SK-N-SH (cell line): ENCODE data around the gene ATP5F1E. TPM values are rescaled to one million over a fixed set of nuclear protein-coding genes. Genes with fewer than 3 reads are reported as not detected.
"Not testable (repeated sequence)": the region's sequence is repeated elsewhere in the genome, so short reads cannot be mapped to it uniquely, and the experiment has no call there.

ENCODE experiments used
- CTCF ChIA-PET: fragments of 300-600, 350-600 bp; formaldehyde crosslinking; extraction: SDS; loops from one replicate; lab custom pipeline; 2021; lab: Yijun Ruan, JAX
- POLR2A ChIA-PET: fragments of 350-600 bp; sonication (Branson Sonifier 250); formaldehyde crosslinking; extraction: SDS; loops from one replicate; lab custom pipeline; 2020; ENCODE audit warnings: antibody characterized with exemption, inconsistent platforms; lab: Yijun Ruan, JAX
- DNase-seq: peaks from one replicate; pipeline ENCODE4 v3.0.0; 2012
- H2AFZ ChIP-seq: fragments of 200-600 bp; sonication (generic); 2 replicates; pipeline ENCODE4 v1.8.1; 2016; ENCODE audit warnings: antibody characterized with exemption, mild to moderate bottlenecking, low read depth
- H3F3A ChIP-seq: fragments of 200-600 bp; sonication (generic); replicated peaks from 2 replicates; pipeline ENCODE3; 2016; ENCODE audit warnings: antibody characterized with exemption, mild to moderate bottlenecking; ENCODE audit not compliant: insufficient read depth
- H3K27ac ChIP-seq, 2 experiments: fragments of 200-500 bp in 1 of 2; fragments of 200-600 bp in 1 of 2; sonication (Bioruptor generic) in 1 of 2; sonication (generic), shearing (Covaris generic) in 1 of 2; 2 replicates each; pipeline versions ENCODE4 v1.5.1 to v1.6.1; 2014 to 2016; ENCODE audit warnings: low read depth in 2 of 2, inconsistent platforms in 1 of 2, low read length in 1 of 2, mild to moderate bottlenecking in 1 of 2, mixed read lengths in 1 of 2
- H3K27me3 ChIP-seq: fragments of 200-600 bp; sonication (generic), shearing (Covaris generic); 2 replicates; pipeline ENCODE4 v1.6.1; 2016; ENCODE audit warnings: mixed run types; ENCODE audit not compliant: insufficient read depth
- H3K36me3 ChIP-seq, 2 experiments: fragments of 200-500 bp in 1 of 2; fragments of 200-600 bp in 1 of 2; sonication (Bioruptor generic) in 1 of 2; sonication (generic) in 1 of 2; replicated peaks in 1 of 2; 2 replicates each; pipeline versions ENCODE3 to v1.5.1; 2014 to 2016; ENCODE audit warnings: low read length in 1 of 2, mild to moderate bottlenecking in 1 of 2; ENCODE audit not compliant: insufficient read depth in 2 of 2, control insufficient read depth in 1 of 2
- H3K4me1 ChIP-seq, 2 experiments: fragments of 200-500 bp in 1 of 2; fragments of 200-600 bp in 1 of 2; sonication (Bioruptor generic) in 1 of 2; sonication (generic), shearing (Covaris generic) in 1 of 2; 2 replicates each; pipeline versions ENCODE4 v1.5.1 to v1.6.1; 2014 to 2016; ENCODE audit warnings: low read depth in 1 of 2, low read length in 1 of 2, mixed run types in 1 of 2; ENCODE audit not compliant: insufficient read depth in 2 of 2, control insufficient read depth in 1 of 2
- H3K4me2 ChIP-seq: fragments of 200-600 bp; sonication (generic), shearing (Covaris generic); 2 replicates; pipeline ENCODE4 v1.6.1; 2017; ENCODE audit warnings: mixed run types
- H3K4me3 ChIP-seq, 2 experiments: fragments of 200-500 bp in 1 of 2; fragments of 200-600 bp in 1 of 2; sonication (Bioruptor generic) in 1 of 2; sonication (generic), shearing (Covaris generic) in 1 of 2; 2 replicates each; pipeline versions ENCODE4 v1.5.1 to v1.8.1; 2014 to 2016; ENCODE audit warnings: low read depth in 2 of 2, inconsistent platforms in 1 of 2, low read length in 1 of 2, mild to moderate bottlenecking in 1 of 2, mixed read lengths in 1 of 2, moderate library complexity in 1 of 2
- H3K79me2 ChIP-seq: fragments of 200-600 bp; sonication (generic); 2 replicates; pipeline ENCODE4 v1.8.1; 2017; ENCODE audit warnings: mild to moderate bottlenecking; ENCODE audit not compliant: insufficient read depth
- H3K9ac ChIP-seq: fragments of 200-600 bp; sonication (generic); 2 replicates; pipeline ENCODE4 v1.6.1; 2017; ENCODE audit warnings: mixed run types
- H3K9me2 ChIP-seq: fragments of 200-600 bp; sonication (generic); 2 replicates; pipeline ENCODE4 v1.6.1; 2017; ENCODE audit warnings: mixed run types
- H3K9me3 ChIP-seq: fragments of 200-600 bp; sonication (generic); 2 replicates; pipeline ENCODE4 v1.6.1; 2017; ENCODE audit warnings: mixed run types, mild to moderate bottlenecking, moderate library complexity
- H4K20me1 ChIP-seq: fragments of 200-600 bp; sonication (generic); 2 replicates; pipeline ENCODE4 v1.6.1; 2017; ENCODE audit warnings: mild to moderate bottlenecking, mixed run types; ENCODE audit not compliant: insufficient read depth
- ELF1 ChIP-seq: IDR thresholded peaks from 2 replicates; pipeline ENCODE4 v1.4.0; 2012
- FOXM1 ChIP-seq: IDR thresholded peaks from 2 replicates; pipeline ENCODE4 v1.4.0; 2012; ENCODE audit warnings: low read depth, mild to moderate bottlenecking
- GABPA ChIP-seq: IDR thresholded peaks from 2 replicates; pipeline ENCODE4 v1.4.0; 2012; ENCODE audit warnings: low read depth, mild to moderate bottlenecking
- NRF1 ChIP-seq: IDR thresholded peaks from 2 replicates; pipeline ENCODE4 v1.6.1; 2012; ENCODE audit warnings: low read depth, mild to moderate bottlenecking, low read length
- RCOR1 ChIP-seq: fragments of 150-350 bp; IDR thresholded peaks from 2 replicates; pipeline ENCODE4 v1.6.1; 2017; ENCODE audit warnings: antibody characterized with exemption, low read length
- WGBS: methylation state at CpG from one replicate; pipeline ENCODE4 v1.1.6; 2017; ENCODE audit warnings: low lambda C conversion rate; 5-methylcytosine and 5-hydroxymethylcytosine counted together
- polyA plus RNA-seq, 3 experiments: library from polyadenylated mRNA; depleted of rRNA; stranded (reverse); fragments of >200 nt; gene quantifications; 2 replicates each; pipeline ENCODE4 v1.2.3, GENCODE V29; 2012
- TF ChIP-seq, protein P1 (sequence below): IDR thresholded peaks from 2 replicates; pipeline ENCODE4 v1.4.0; 2012; ENCODE audit warnings: low read depth, borderline replicate concordance
- TF ChIP-seq, protein P2 (sequence below): IDR thresholded peaks from 2 replicates; pipeline ENCODE4 v1.4.0; 2012; ENCODE audit warnings: low read depth
- TF ChIP-seq, protein P3 (sequence below): fragments of 200-600 bp; sonication (generic); IDR thresholded peaks from 2 replicates; pipeline ENCODE4 v1.6.1; 2017; ENCODE audit warnings: antibody characterized with exemption, mild to moderate bottlenecking, moderate library complexity

Gene ATP5F1E
- polyA plus RNA-seq, 1 of the 3 experiments (the other 2 are of a cell fraction): 60.8 TPM

DNA sequence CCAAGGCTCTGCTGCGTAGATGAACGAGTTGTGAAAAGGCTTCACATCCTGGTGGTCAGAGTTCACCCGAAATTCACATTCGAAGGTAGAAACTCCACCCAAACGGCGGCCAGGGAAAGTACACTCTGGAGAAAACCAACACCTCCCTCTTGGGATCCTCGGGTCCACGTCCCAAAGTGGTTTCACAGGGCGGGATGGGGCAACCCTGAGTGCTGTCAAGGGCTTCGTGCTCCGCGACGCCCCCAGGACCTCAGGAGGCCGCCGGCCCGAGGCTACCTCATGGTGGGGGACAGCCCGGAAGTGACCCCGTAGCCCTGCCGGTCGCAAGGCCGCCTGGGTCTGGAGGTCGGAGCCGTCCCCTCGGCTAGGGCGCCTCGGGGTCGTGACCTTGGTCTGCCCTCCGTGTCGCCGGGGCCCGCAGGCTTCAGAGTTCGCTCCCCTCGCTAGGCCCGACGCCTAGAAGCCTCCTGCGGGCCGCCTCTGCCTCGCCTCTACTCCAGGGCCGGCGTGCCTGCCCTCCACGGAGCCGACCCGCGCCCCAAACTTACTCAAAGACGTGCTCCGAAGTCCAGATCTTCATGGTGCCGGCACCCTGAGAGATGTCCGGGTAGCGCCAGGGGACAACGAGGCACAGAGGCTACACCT is 10.1 kb upstream of the ATP5F1E start, which contains the start of gene PRELID3B:
PRELID3B (minus strand) TSS at position 636 of the 645 bp plus-strand sequence; CDS start at position 580, 56 bp downstream.
- H3K9me2 ChIP-seq: no peaks in the 10 kb centered on the region
- 7% methylated on average over 6 of the region's 50 CpGs for WGBS
- peaks cover 4% of the 10 kb centered on the region; the same call in 1 of the 2 replicates for H4K20me1 ChIP-seq
- peak within 1 kb of the TSS; percentile 97 for H2AFZ ChIP-seq
- peak; percentile 69 for DNase-seq
- H3K27ac ChIP-seq: peak within 1 kb of the TSS; percentile 48 to 89; a peak in 3 of 4 replicates
- peaks cover 17 to 29% of the 10 kb centered on the region in 2 experiments for H3K36me3 ChIP-seq
- H3K9me3 ChIP-seq: no peaks in the 10 kb centered on the region
- peak within 1 kb of the TSS; percentile 59 for H3K9ac ChIP-seq
- TF ChIP-seq FOXM1 (no peak), ELF1 (peak; percentile 40; the same call in 1 of the 2 replicates), GABPA (0 out of 2 replicates have a peak, but pooled peaks have one; percentile 25), RCOR1 (no peak), NRF1 (no peak)
- TF ChIP-seq, protein P1, sequence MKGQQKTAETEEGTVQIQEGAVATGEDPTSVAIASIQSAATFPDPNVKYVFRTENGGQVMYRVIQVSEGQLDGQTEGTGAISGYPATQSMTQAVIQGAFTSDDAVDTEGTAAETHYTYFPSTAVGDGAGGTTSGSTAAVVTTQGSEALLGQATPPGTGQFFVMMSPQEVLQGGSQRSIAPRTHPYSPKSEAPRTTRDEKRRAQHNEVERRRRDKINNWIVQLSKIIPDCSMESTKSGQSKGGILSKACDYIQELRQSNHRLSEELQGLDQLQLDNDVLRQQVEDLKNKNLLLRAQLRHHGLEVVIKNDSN: peak; percentile 34; the same call in 1 of the 2 replicates
- TF ChIP-seq, protein P2, sequence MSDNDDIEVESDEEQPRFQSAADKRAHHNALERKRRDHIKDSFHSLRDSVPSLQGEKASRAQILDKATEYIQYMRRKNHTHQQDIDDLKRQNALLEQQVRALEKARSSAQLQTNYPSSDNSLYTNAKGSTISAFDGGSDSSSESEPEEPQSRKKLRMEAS: peak; percentile 43
- TF ChIP-seq, protein P3, sequence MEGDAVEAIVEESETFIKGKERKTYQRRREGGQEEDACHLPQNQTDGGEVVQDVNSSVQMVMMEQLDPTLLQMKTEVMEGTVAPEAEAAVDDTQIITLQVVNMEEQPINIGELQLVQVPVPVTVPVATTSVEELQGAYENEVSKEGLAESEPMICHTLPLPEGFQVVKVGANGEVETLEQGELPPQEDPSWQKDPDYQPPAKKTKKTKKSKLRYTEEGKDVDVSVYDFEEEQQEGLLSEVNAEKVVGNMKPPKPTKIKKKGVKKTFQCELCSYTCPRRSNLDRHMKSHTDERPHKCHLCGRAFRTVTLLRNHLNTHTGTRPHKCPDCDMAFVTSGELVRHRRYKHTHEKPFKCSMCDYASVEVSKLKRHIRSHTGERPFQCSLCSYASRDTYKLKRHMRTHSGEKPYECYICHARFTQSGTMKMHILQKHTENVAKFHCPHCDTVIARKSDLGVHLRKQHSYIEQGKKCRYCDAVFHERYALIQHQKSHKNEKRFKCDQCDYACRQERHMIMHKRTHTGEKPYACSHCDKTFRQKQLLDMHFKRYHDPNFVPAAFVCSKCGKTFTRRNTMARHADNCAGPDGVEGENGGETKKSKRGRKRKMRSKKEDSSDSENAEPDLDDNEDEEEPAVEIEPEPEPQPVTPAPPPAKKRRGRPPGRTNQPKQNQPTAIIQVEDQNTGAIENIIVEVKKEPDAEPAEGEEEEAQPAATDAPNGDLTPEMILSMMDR: peak; percentile 6; the same call in 1 of the 2 replicates
- ChIA-PET CTCF (interaction anchor here (0.9 to 3.5 kb wide), 2 partner anchors 21 to 181 kb away, joined by 3 to 20 read pairs; no protein-coding TSS in a partner anchor), POLR2A (interaction anchor here (1.0 to 2.1 kb wide), 2 partner anchors 10 to 180 kb away, joined by 3 to 10 read pairs; partner anchors contain the start of gene ATP5F1E)
- peak within 1 kb of the TSS; percentile 75 to 89 for H3K4me3 ChIP-seq
- peaks cover 7% of the 10 kb centered on the region for H3F3A ChIP-seq
- peaks cover 7 to 34% of the 10 kb centered on the region in 2 experiments; a peak in 3 of 4 replicates for H3K4me1 ChIP-seq
- H3K4me2 ChIP-seq: peak within 1 kb of the TSS; percentile 93
- no peaks in the 10 kb centered on the region for H3K27me3 ChIP-seq
- H3K79me2 ChIP-seq: peaks cover 53% of the 10 kb centered on the region

DNA sequence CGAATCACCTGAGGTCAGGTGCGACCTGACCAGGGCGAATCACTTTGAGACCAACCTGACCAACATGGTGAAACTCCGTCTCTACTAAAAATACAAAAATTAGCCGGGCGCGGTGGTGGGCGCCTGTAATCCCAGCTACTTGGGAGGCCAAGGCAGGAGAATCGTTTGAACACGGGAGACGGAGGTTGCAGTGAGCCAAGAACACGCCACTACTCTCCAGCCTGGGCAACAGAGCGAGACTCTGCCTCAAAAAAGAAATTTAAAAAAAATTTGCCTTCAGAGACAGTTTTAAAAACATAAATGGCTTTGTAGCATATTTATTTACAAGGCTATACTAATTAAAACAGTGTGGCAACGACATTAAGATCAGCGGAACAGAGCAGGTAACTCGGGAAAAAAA is 9.4 kb upstream of the ATP5F1E start:
- Histone ChIP-seq H3K27ac (peak overlapping the region; percentile 48 to 89; a peak in 3 of 4 replicates), H3K4me1 (peaks cover 7 to 34% of the 10 kb centered on the region in 2 experiments; a peak in 3 of 4 replicates), H3K9ac (peak overlapping the region; percentile 59; the same call in 1 of the 2 replicates), H3K4me3 (peak overlapping the region; percentile 75 to 89), H3K4me2 (peak overlapping the region; percentile 93), H3K36me3 (peaks cover 25 to 37% of the 10 kb centered on the region in 2 experiments), H2AFZ (peak overlapping the region; percentile 88; the same call in 1 of the 2 replicates), H3K79me2 (peaks cover 61% of the 10 kb centered on the region)
- not testable (repeated sequence) for DNase-seq, H3K9me3 ChIP-seq, H3K27me3 ChIP-seq, H3K9me2 ChIP-seq, H4K20me1 ChIP-seq, H3F3A ChIP-seq
- 94% methylated on average over 16 of the region's 16 CpGs for WGBS
- POLR2A ChIA-PET: interaction anchor here (2.1 kb wide), 1 partner anchor 9 kb away, joined by 10 read pairs; the partner anchor contains the start of gene ATP5F1E
- CTCF ChIA-PET: interaction anchor here (0.6 to 3.5 kb wide), 3 partner anchors 22 to 709 kb away, joined by 3 to 20 read pairs (median 3); no protein-coding TSS in a partner anchor
